LNCaP clone FGC (cell line): ENCODE results near the gene CCDC92B.

Source experiments
- DNase-seq: peaks from one replicate; pipeline ENCODE4 v3.0.0-alpha.2; 2011; ENCODE audit warnings: low read depth
- H3K4me3 ChIP-seq: 2 replicates; pipeline ENCODE4 v1.5.1; 2011; ENCODE audit warnings: mild to moderate bottlenecking, low read depth, low read length, control low read depth
- TF ChIP-seq, protein P1 (sequence below): IDR thresholded peaks from 2 replicates; pipeline ENCODE4 v1.5.1; 2012; ENCODE audit warnings: mild to moderate bottlenecking; ENCODE audit not compliant: control insufficient read depth, insufficient read depth; ENCODE audit errors: extremely low read depth

CCDC92B gene

DNA sequence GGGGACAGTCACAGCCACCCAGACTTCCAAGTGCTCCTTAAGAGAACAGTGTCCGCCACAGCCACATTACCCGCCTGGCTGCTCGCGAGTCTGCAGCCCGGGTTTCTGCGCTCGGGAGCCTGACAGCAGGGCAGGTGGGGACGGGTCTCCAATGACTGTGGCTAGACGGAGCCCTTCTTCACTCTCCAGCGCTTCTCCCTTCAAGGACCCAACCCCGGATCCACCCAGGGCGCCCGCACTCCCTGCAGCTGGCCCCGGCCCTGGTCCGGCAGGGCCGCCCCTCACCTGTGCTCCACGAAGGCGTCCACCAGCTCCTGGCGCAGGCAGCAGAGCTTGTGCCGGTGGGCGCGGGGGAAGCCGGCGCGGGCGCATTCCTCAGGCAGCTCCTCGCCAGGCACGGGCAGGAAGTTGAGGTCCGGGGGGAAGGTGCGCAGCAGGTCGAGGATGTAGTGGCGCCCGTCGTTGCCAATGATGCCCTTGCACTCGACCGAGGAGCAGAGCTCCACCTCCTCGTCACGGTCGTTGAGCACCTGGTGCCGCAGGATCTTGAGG, 51.8 kb downstream of the CCDC92B start:
- TF ChIP-seq, protein P1, sequence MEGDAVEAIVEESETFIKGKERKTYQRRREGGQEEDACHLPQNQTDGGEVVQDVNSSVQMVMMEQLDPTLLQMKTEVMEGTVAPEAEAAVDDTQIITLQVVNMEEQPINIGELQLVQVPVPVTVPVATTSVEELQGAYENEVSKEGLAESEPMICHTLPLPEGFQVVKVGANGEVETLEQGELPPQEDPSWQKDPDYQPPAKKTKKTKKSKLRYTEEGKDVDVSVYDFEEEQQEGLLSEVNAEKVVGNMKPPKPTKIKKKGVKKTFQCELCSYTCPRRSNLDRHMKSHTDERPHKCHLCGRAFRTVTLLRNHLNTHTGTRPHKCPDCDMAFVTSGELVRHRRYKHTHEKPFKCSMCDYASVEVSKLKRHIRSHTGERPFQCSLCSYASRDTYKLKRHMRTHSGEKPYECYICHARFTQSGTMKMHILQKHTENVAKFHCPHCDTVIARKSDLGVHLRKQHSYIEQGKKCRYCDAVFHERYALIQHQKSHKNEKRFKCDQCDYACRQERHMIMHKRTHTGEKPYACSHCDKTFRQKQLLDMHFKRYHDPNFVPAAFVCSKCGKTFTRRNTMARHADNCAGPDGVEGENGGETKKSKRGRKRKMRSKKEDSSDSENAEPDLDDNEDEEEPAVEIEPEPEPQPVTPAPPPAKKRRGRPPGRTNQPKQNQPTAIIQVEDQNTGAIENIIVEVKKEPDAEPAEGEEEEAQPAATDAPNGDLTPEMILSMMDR = no peak
- no peak overlapping the region for H3K4me3 ChIP-seq
- no peak for DNase-seq

DNA sequence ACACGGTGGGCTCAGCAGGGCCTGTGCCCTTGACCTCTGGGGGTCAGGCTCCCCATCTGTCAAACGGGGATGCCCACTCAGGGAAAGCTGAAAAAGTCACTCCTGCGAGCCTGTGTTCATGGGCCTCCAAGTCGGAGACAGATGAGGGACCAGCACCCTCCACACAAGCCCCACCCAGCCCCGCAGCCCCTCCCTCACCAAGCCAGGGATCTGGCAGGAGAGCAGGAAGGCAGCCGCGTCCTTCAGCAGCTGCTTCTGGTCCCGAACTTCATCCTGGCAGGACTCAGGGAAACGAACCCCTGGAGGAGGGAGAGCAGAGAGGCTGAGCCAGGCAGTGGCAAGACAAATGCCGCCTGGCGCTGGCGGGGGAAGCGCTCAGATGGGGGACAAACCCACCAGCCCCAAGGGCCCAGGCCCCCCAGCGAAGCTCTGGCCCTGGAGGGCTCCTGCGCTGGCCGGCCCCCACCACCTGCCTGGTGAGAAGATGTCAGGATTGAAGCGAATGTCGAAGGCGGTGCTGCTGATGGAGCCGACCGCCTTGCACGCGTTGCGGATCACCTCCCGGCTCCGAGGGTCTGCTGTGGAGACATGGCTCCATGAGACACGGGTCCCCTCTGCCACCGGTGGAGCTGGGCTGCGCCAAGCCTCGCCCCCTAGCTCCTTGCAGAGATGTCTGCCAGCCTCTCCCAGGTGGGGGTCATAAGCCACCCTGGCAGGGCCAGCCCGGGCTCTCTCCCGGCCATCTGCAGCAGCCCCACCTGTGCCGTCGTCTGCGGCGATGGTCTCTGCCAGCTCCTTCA, 53.3 kb downstream of the CCDC92B start:
- no peak overlapping the region for H3K4me3 ChIP-seq
- TF ChIP-seq, protein P1 = no peak
- no peak for DNase-seq

DNA sequence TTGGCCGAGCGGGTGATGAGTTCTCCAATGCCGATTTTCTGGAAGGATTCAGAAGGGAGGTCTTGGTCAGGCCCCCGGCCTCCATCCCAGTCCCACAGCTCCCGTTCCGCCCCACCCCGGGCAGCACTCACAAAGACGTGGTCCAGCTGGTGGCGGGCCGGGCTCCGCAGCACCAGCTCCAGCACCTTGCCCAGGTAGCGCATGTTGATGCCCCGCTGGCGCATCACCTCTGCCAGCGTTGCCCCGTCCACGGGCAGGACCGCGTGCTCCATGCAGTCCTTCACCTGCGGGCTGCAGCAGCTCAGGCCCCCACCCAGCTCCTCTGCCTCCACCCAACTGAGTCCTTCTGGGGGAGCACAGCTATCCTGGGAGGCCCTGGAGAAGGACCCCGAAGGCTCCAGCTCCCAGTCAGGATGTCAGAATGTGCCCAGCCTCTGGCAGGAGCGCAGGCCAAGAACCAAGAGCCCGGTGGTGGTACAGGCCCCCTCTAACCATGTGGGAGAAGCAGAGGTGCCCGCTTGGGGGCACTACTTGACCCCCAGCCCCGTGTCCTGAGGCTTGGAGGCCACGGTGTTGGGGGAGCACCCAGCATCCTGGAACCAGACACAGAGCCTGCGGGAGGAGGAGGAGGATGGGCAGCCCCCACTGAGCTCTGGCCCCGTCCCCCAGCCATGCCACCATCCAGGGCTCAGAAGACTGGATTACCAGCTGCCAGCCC, 54.0 kb downstream of the CCDC92B start:
- DNase-seq = no peak
- H3K4me3 ChIP-seq = no peak overlapping the region
- TF ChIP-seq, protein P1 = no peak

DNA sequence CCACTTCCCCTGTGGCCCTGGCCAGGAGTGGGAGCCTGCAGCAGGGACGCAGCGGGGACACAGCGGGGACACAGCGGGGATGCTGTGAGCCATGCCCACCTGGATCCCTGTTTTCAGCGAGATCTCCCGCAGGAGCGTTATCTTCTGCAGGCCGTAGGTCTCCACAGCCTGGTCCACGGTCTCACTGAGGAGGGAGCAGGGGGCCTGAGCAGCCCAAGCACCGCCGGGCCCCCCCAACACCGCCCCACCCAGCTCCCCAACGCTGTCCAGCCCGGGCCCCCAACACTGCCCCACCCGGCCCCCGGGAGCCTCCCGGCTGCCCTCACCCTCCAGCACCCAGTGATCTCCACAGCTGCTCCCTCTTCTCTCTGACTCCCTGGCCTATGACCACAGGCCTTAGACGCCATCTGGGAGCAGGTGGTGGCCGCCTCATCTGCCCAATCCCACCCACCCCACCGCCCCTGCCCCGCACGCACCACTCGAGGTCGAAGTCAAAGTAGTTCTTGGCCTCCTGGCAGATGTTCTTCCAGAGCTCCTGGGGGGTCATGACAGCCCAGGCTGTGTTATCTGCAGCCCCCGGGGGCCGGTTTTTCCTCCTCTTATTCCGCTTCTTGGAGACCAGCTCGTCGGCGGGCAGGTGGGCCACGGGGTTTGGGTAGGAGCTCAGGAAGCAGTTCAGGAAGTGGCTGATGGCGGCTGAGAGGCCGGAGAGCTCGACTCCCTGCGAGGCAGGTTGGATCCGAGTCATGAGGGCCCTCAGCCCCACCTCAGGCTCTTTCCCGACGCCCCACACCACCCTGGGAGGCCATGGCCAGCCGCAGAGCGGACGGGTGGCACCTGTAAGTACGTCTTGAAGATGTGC, 54.8 kb downstream of the CCDC92B start:
- H3K4me3 ChIP-seq = no peak overlapping the region
- TF ChIP-seq, protein P1 = no peak
- no peak for DNase-seq

- TF ChIP-seq, protein P1 = no peak
- H3K4me3 ChIP-seq = no peak overlapping the region
- no peak for DNase-seq
Observed at GRCh38 chr17:2693561-2694380, 55.7 kb downstream of the CCDC92B start.

DNA sequence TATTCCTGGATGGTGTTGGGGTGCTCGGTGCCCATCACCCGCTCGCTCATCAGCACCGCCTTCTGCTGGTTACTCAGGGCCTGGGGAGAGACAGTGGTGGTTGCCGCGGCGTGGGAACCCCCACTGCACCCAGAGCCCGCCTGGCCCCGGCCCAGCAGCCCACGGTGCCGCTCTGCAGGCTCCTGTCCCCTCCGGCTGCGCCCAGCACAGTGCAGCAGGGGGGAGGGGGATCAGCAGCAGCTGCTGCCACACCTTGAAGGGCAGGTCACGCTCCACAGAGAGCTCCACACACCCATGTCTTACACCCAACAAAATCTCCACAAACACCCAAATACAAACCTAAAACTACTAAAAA, 56.7 kb downstream of the CCDC92B start:
- TF ChIP-seq, protein P1 = no peak
- no peak overlapping the region for H3K4me3 ChIP-seq
- no peak for DNase-seq
